ENCODE results near the gene PLEKHG2.

GRCh38 chr19:39413911-39414608 lies 1.6 kb downstream of the PLEKHG2 start:
- peak in 2 of 3 experiments; percentile 33 to 35; a peak in 4 of 6 replicates for TF ChIP-seq CTCF (IDR thresholded peaks at IDR 0.05 in 2 of 3, conservative IDR thresholded peaks at IDR 0.05 in 1 of 3; ENCODE audit: borderline replicate concordance in 1 of 3, insufficient read depth in 1 of 3, low read depth in 2 of 3, low read length in 2 of 3)
- no peak for TF ChIP-seq POLR2A (IDR thresholded peaks at IDR 0.05; ENCODE audit: borderline replicate concordance, extremely low read depth, insufficient read depth, insufficient read length)
